ENCODE measurements around the gene TMEM259. TPM values are rescaled to one million over a fixed set of nuclear protein-coding genes. Genes with fewer than 3 reads are reported as not detected.

Gene TMEM259
- total RNA-seq, 1 donor from 2014 or later: 119 TPM

- Histone ChIP-seq H3K27ac (replicated peaks) (no peak overlapping the region), H3K9me3 (replicated peaks) (peaks cover 49% of the 10 kb centered on the region), H3K4me1 (no peaks in the 10 kb centered on the region), H3K4me3 (no peak overlapping the region), H3K36me3 (peaks cover 48% of the 10 kb centered on the region), H3K27me3 (ENCODE audit: low read depth) (no peaks in the 10 kb centered on the region)
- intact Hi-C loops (cut with micrococcal nuclease): no loop called here
- no peak for TF ChIP-seq CTCF (IDR thresholded peaks at IDR 0.05; ENCODE audit: borderline replicate concordance)
- no peak for DNase-seq
Observed at GRCh38 chr19:1058112-1058511, 37.2 kb upstream of the TMEM259 start.

- TF ChIP-seq CTCF (IDR thresholded peaks at IDR 0.05; ENCODE audit: borderline replicate concordance): no peak
- no peaks in the 10 kb centered on the region for H3K4me1 ChIP-seq
- H3K27ac ChIP-seq (replicated peaks): no peak overlapping the region
- no peaks in the 10 kb centered on the region for H3K27me3 ChIP-seq (ENCODE audit: low read depth)
- intact Hi-C loops (cut with micrococcal nuclease): no loop called here
- DNase-seq: no peak
- H3K9me3 ChIP-seq (replicated peaks): peaks cover 49% of the 10 kb centered on the region
- H3K36me3 ChIP-seq: peaks cover 48% of the 10 kb centered on the region
- H3K4me3 ChIP-seq: no peak overlapping the region
Observed at GRCh38 chr19:1057176-1057855, 36.4 kb upstream of the TMEM259 start.

- Histone ChIP-seq H3K36me3 (peaks cover 48% of the 10 kb centered on the region), H3K9me3 (replicated peaks) (peaks cover 49% of the 10 kb centered on the region), H3K4me1 (no peaks in the 10 kb centered on the region), H3K4me3 (no peak overlapping the region), H3K27me3 (ENCODE audit: low read depth) (no peaks in the 10 kb centered on the region), H3K27ac (replicated peaks) (no peak overlapping the region)
- intact Hi-C loops (cut with micrococcal nuclease): no loop called here
- no peak for DNase-seq
- TF ChIP-seq CTCF (IDR thresholded peaks at IDR 0.05; ENCODE audit: borderline replicate concordance): no peak
Observed at GRCh38 chr19:1055886-1056620, 35.1 kb upstream of the TMEM259 start.

GRCh38 chr19:1055028-1055425, 34.1 kb upstream of the TMEM259 start:
- peaks cover 46% of the 10 kb centered on the region for H3K9me3 ChIP-seq (replicated peaks)
- H3K36me3 ChIP-seq: peaks cover 48% of the 10 kb centered on the region
- intact Hi-C loops (cut with micrococcal nuclease): no loop called here
- H3K4me3 ChIP-seq: no peak overlapping the region
- TF ChIP-seq CTCF (IDR thresholded peaks at IDR 0.05; ENCODE audit: borderline replicate concordance): no peak
- no peak overlapping the region for H3K27ac ChIP-seq (replicated peaks)
- DNase-seq: no peak
- H3K27me3 ChIP-seq (ENCODE audit: low read depth): no peaks in the 10 kb centered on the region
- H3K4me1 ChIP-seq: no peaks in the 10 kb centered on the region

GRCh38 chr19:1054102-1055027, 33.4 kb upstream of the TMEM259 start:
- H3K4me1 ChIP-seq: no peaks in the 10 kb centered on the region
- no peaks in the 10 kb centered on the region for H3K27me3 ChIP-seq (ENCODE audit: low read depth)
- peaks cover 42% of the 10 kb centered on the region for H3K36me3 ChIP-seq
- no peak for TF ChIP-seq CTCF (IDR thresholded peaks at IDR 0.05; ENCODE audit: borderline replicate concordance)
- H3K4me3 ChIP-seq: no peak overlapping the region
- intact Hi-C loops (cut with micrococcal nuclease): no loop called here
- H3K9me3 ChIP-seq (replicated peaks): peaks cover 40% of the 10 kb centered on the region
- DNase-seq: no peak
- H3K27ac ChIP-seq (replicated peaks): no peak overlapping the region
